ENCODE data around the gene ABCB11. TPM values are rescaled to one million over a fixed set of nuclear protein-coding genes. Genes with fewer than 3 reads are reported as not detected.

ABCB11 gene
- total and polyA plus RNA-seq, 7 donors: 0.01 to 0.12 (median 0.04) TPM; not detected in 2

DNA sequence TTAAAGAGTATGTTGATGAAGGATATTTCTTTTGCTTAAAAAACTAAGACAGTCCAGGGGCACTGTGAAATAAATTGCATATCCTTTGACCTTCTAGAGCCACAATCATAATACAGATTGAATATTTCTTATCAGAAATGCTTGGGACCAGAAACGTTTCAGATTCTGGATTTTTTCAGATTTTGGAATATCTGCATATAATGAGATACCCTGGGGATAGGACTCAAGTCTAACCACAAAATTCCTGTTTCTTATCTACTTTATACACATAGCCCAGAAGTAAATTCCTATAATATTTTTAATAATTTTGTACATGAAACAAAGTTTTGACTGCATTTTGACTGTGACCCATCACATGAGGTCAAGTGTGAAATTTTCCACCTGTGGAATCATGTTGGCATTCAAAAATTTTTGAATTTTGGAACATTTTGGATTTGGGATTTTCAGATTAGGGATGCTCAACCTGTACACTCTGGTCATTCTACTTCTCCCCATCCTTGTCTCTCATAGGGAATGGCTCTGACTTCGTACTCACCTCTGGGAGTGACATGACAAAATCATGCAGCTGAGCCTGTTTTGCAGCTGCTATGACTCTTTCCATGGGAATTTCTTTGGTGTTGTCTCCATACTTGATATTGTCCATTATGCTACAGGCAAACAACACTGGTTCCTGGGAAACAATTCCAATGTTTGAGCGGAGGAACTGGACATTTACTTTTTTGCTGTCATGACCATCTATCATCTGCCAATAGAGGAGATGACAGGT is 104.3 kb downstream of the ABCB11 start:
- DNase-seq: no peak
- 59 to 71% (median 65%) methylated on average over 3 of the region's 3 CpGs for WGBS, 3 donors
- Histone ChIP-seq H3K27ac (no peak overlapping the region), H3K4me3 (no peak overlapping the region), H3K4me1 (no peaks in the 10 kb centered on the region), H3K27me3 (ENCODE audit: insufficient read depth in 3 of 3, low read length in 2 of 3) (no peaks in the 10 kb centered on the region), H3K9me3 (no peaks in the 10 kb centered on the region), H3K36me3 (ENCODE audit: insufficient read depth in 1 of 2, low read depth in 1 of 2) (no peaks in the 10 kb centered on the region)
- intact Hi-C loops (cut with DNase I): no loop called here
- no peak for ATAC-seq
- TF ChIP-seq, protein P1, sequence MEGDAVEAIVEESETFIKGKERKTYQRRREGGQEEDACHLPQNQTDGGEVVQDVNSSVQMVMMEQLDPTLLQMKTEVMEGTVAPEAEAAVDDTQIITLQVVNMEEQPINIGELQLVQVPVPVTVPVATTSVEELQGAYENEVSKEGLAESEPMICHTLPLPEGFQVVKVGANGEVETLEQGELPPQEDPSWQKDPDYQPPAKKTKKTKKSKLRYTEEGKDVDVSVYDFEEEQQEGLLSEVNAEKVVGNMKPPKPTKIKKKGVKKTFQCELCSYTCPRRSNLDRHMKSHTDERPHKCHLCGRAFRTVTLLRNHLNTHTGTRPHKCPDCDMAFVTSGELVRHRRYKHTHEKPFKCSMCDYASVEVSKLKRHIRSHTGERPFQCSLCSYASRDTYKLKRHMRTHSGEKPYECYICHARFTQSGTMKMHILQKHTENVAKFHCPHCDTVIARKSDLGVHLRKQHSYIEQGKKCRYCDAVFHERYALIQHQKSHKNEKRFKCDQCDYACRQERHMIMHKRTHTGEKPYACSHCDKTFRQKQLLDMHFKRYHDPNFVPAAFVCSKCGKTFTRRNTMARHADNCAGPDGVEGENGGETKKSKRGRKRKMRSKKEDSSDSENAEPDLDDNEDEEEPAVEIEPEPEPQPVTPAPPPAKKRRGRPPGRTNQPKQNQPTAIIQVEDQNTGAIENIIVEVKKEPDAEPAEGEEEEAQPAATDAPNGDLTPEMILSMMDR (IDR thresholded peaks at IDR 0.05): no peak

DNA sequence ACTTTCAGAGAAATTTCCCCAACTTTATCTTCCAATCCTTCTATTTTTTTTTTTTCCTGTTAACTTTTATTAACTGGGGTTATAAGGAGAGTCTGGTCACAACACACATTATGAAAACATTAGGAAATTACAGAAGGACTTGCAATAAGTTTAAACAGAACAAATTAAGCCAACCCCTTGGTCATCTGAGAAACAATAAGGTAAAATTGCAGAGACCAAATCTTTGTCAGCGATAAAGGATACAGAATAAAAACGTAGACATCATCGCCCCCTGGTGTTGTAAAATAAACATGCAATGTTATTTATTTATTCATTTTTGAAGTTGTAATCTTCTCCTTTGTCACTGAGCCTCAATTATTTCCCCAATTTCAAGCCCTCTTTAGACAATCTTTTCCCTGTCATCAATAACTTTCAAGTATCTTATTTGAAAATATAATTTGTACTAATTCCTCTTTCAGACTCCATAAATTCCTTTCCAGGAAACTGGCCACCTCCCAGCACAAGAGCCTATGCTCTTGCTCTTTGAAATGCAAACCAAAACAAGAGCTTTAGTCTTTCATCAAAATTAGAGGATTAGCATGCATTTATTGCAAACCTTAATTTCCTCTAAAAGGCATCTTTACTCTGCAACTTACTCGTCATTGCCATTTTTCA is 110.5 kb downstream of the ABCB11 start:
- intact Hi-C loops (cut with DNase I): loop anchor here (2.0 to 5.0 kb wide), 4 partner anchors 146 to 578 kb away; no protein-coding TSS in a partner anchor
- Histone ChIP-seq H3K4me3 (no peak overlapping the region), H3K27ac (no peak overlapping the region), H3K27me3 (ENCODE audit: insufficient read depth in 3 of 3, low read length in 2 of 3) (no peaks in the 10 kb centered on the region), H3K36me3 (ENCODE audit: insufficient read depth in 1 of 2, low read depth in 1 of 2) (no peaks in the 10 kb centered on the region), H3K4me1 (no peaks in the 10 kb centered on the region), H3K9me3 (no peaks in the 10 kb centered on the region)
- 21 to 24% (median 22%) methylated on average over 4 of the region's 4 CpGs for WGBS, 3 donors
- DNase-seq (no peak), ATAC-seq (peak in 2 of 4 donors; percentile 49 to 64)
- TF ChIP-seq, protein P1 (IDR thresholded peaks at IDR 0.05): peak; percentile 72

DNA sequence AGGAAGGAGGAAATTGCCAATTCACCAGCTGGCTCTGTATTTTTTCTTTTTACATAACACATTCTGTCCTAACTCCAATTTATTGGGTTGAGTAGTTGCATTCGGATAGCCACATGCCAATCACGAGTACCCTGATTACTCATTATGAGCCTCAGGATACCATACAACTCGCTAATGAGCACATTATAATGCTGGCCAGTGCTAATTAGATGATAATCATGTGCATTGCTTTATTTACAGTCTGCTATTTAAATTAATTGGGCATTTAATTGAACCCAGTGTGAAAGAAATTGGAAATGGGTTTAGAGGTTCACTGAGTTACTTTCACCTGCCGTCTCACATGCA is 114.8 kb downstream of the ABCB11 start:
- 89 to 93% (median 92%) methylated on average over 4 of the region's 4 CpGs for WGBS, 3 donors
- intact Hi-C loops (cut with DNase I): no loop called here
- H3K36me3 ChIP-seq (ENCODE audit: insufficient read depth in 1 of 2, low read depth in 1 of 2): no peaks in the 10 kb centered on the region
- peaks cover 13% of the 10 kb centered on the region for H3K4me1 ChIP-seq
- H3K27me3 ChIP-seq (ENCODE audit: insufficient read depth in 3 of 3, low read length in 2 of 3): no peaks in the 10 kb centered on the region
- ATAC-seq: no peak
- H3K27ac ChIP-seq: no peak overlapping the region
- no peak overlapping the region for H3K4me3 ChIP-seq
- H3K9me3 ChIP-seq: no peaks in the 10 kb centered on the region
- no peak for DNase-seq
- TF ChIP-seq, protein P1 (IDR thresholded peaks at IDR 0.05): no peak

DNA sequence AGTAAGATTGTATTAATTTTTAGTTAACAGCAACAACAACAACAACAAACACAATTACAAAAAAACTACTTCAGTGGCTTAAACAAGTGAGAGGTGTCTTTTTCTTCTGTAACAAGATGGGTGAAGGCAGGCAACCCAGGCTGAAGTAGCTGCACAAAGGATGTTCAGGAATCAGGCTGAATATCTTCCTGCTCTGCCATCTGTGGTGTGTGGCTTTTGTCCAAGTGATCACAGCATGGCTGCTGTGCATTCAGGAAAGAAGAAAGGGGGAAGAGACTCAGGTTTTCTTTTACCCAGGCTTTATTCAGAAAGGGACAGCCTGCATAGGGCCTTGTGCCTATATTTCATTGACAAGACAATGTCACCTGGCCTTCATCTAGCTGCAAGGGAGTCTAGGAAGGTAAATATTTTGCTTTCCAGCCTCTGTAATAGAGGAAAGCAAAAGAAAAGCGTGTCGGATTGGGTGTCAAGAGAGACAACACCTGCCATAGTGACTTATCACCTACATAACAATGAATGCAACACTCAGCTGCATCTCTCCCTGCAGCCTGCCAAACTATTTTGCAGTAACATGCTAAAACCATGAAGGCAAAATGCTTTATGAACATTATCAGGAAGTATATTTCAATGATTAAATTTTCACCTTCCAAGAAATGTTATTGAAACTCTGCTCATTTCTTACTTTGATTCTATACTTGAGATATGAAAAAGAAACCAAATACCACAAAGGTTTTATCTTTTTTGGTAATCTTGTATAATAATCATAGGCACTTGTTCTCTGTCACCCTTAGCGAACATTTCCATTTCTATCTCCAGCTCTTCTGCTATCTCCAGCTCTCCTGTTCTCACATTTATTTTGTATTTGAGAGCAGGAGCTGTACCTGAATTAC is 115.4 kb downstream of the ABCB11 start:
- intact Hi-C loops (cut with DNase I): no loop called here
- 95 to 98% (median 96%) methylated on average over 3 of the region's 3 CpGs for WGBS, 3 donors
- TF ChIP-seq, protein P1 (IDR thresholded peaks at IDR 0.05): no peak

More for the DNA sequence above, 115.4 kb downstream of the ABCB11 start:
- Histone ChIP-seq H3K27ac (no peak overlapping the region), H3K4me1 (peaks cover 13% of the 10 kb centered on the region), H3K36me3 (ENCODE audit: insufficient read depth in 1 of 2, low read depth in 1 of 2) (no peaks in the 10 kb centered on the region), H3K27me3 (ENCODE audit: insufficient read depth in 3 of 3, low read length in 2 of 3) (no peaks in the 10 kb centered on the region), H3K9me3 (no peaks in the 10 kb centered on the region), H3K4me3 (no peak overlapping the region)
- DNase-seq: no peak
- no peak for ATAC-seq
